Upper lobe of left lung (tissue), 4 donors: Measurements from ENCODE around the gene P4HA1.
"Not testable (repeated sequence)": the region's sequence is repeated elsewhere in the genome, so short reads cannot be mapped to it uniquely, and the experiment has no call there.

Source experiments
- POLR2A ChIP-seq, 4 donors: fragments of 450-650 bp; IDR thresholded peaks; one replicate each; pipeline ENCODE4 v1.5.1; 2016 to 2017; ENCODE audit warnings: antibody characterized with exemption in 4 of 4, mild to moderate bottlenecking in 2 of 4
- POLR2AphosphoS5 ChIP-seq, 2 donors: sonication (generic); formaldehyde crosslinking; IDR thresholded peaks; one replicate each; pipeline ENCODE4 v1.5.1; 2017; ENCODE audit warnings: antibody characterized with exemption in 2 of 2
- TF ChIP-seq, protein P1 (sequence below), 6 experiments: fragments of 450-650 bp in 4 of 6; fragments of 200-600 bp in 2 of 6; sonication (generic) in 2 of 6; IDR thresholded peaks; one replicate each; pipeline ENCODE4 v1.5.1; 2016 to 2019; ENCODE audit warnings: antibody characterized with exemption in 6 of 6

DNA sequence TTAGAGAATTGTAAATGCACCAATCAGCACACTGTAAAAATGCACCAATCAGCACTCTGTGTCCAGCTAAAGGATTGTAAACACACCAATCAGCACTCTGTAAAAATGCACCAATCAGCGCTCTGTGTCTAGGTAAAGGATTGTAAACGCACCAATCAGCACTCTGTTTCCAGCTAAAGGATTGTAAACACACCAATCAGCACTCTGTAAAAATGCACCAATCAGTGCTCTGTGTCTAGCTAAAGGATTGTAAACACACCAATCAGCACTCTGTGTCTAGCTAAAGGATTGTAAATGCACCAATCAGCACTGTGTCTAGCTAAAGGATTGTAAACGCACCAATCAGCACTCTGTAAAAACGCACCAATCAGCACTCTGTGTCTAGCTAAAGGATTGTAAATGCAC, 12.6 kb upstream of the P4HA1 start:
- not testable (repeated sequence) for TF ChIP-seq POLR2A, POLR2AphosphoS5 (IDR thresholded peaks at IDR 0.05)
- TF ChIP-seq, protein P1, sequence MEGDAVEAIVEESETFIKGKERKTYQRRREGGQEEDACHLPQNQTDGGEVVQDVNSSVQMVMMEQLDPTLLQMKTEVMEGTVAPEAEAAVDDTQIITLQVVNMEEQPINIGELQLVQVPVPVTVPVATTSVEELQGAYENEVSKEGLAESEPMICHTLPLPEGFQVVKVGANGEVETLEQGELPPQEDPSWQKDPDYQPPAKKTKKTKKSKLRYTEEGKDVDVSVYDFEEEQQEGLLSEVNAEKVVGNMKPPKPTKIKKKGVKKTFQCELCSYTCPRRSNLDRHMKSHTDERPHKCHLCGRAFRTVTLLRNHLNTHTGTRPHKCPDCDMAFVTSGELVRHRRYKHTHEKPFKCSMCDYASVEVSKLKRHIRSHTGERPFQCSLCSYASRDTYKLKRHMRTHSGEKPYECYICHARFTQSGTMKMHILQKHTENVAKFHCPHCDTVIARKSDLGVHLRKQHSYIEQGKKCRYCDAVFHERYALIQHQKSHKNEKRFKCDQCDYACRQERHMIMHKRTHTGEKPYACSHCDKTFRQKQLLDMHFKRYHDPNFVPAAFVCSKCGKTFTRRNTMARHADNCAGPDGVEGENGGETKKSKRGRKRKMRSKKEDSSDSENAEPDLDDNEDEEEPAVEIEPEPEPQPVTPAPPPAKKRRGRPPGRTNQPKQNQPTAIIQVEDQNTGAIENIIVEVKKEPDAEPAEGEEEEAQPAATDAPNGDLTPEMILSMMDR (IDR thresholded peaks at IDR 0.05) = not testable (repeated sequence)
